GM19099 (cell line): ENCODE results near the gene MIA2.

Source experiments
- POLR2A ChIP-seq: IDR thresholded peaks from 3 replicates; pipeline ENCODE4 v1.6.1; 2011; ENCODE audit warnings: low read depth; ENCODE audit not compliant: insufficient read length; ENCODE audit errors: extremely low read depth

MIA2 gene

GRCh38 chr14:39316830-39317553 lies 83.3 kb downstream of the MIA2 start:
- no peak for TF ChIP-seq POLR2A

DNA sequence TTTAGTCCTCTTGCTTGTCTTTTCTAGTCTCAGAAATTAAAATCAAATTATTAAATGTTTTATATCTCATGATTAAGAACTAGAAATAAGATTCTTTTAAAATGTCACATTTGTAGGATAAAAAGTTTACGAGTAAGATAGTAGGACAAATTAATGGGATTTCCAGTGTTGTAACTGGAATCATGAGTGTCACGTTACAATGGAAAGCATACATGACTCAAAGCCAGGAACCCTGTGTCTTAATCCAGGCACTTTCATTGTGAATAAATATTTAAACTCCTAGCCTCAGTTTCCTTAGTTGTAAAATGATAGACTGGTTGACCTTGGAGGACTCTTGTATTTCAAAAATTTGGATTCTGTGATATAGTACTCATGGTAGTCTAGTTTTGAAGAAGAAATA lies 84.9 kb downstream of the MIA2 start:
- TF ChIP-seq POLR2A, result no peak

- no peak for TF ChIP-seq POLR2A
These were observed 85.7 kb downstream of the MIA2 start for GRCh38 chr14:39319381-39319780.

- no peak for TF ChIP-seq POLR2A
These were observed 86.6 kb downstream of the MIA2 start for GRCh38 chr14:39320318-39320717.

DNA sequence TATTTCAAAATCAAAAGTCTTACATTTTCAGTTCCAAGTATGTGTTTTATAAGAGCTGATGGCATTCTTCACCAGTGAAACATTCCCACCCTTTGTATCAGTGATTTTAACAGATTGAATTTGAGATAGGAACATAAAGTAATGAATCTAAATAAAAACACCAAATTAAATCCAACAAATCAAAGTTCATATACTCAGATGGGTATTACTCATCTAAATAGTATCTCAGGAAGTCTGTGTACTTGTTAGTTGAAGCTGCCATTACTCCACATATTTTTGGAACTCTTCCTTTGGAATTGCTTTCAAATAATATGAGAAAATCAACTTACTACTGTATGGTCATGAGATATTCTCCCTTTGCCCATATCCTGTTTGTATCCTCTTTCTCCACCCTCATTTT lies 89.1 kb downstream of the MIA2 start:
- no peak for TF ChIP-seq POLR2A

GRCh38 chr14:39324097-39324496 lies 90.4 kb downstream of the MIA2 start:
- no peak for TF ChIP-seq POLR2A

GRCh38 chr14:39339003-39339402 lies 105.3 kb downstream of the MIA2 start:
- TF ChIP-seq POLR2A, result no peak

DNA sequence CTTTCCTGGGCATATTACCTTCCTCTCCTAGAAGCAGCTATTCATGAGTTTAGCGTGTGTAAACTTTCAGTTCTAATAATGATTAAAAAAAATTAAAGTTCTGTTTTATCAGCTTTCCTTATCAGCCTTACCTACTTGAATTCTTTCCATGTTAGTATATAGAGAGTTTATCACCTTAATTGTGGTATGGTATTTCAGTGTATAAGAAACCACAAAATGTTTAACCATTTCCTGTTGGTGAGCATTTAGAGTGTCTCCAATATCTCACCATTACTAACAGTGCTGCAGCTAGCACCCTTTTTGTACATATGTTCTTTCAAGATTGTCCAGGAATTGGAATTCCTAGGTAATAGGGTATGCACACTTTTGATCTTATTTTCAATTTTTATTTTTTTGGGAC lies 109.1 kb downstream of the MIA2 start:
- TF ChIP-seq POLR2A, result no peak

GRCh38 chr14:39343614-39344013 lies 109.9 kb downstream of the MIA2 start:
- TF ChIP-seq POLR2A, result no peak

- TF ChIP-seq POLR2A, result no peak
These were observed 117.2 kb downstream of the MIA2 start for GRCh38 chr14:39350866-39351265.

GRCh38 chr14:39351708-39352107 lies 118.0 kb downstream of the MIA2 start:
- no peak for TF ChIP-seq POLR2A

DNA sequence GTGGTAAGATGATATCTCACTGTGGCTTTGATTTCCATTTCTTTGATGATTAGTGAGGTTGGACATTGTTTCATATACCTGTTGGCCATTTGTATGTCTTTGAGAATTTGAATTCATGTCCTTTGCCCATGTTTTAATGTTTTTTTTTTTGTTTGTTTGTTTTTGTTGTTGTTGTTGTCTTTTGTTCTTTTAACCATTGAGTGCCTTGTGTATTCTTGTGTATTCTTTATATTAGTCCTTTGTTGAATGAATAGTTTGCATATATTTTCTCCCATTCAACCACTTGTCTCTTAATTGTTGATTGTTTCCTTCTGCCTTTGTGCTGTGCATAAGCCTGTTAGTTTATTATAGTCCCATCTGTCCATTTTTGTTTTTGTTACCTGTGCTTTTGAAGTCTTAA lies 126.6 kb downstream of the MIA2 start:
- no peak for TF ChIP-seq POLR2A

DNA sequence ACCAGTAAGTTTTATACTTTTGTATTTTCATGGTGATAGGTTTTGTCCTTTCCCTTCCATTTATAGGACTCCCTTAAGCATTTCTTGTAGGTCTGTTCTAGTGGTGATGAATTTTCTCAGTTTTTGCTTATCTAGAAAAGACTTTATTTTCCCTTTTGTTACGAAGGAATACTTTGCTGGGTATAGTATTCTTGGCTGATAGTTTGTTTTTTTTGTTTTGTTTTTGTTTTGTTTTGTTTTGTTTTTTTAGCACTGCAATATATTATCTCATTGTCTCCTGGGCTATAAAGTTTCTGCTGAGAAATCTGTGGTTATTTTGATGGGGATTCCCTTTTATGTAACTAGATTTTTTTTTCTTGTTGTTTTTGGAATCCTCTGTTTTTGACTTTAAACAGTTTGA lies 130.8 kb downstream of the MIA2 start:
- no peak for TF ChIP-seq POLR2A

DNA sequence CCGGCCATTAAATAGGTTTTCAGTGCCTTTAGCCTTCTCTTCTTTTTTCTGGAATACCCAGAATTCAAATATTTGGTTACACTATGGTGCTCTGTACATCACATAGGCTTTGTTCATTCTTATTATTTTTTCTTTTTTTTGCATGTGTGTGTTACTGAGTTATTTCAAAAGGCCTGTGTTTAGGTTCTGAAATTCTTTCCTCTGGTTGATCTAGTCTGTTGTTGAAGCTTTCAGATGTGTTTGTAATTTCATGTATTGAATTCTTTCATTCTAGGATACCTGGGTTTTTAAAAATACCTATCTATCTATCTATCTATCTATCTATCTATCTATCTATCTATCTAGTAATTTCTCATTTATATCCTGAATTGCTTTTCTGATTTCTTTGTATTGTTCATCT lies 131.6 kb downstream of the MIA2 start:
- TF ChIP-seq POLR2A, result no peak

- TF ChIP-seq POLR2A, result no peak
These were observed 133.0 kb downstream of the MIA2 start for GRCh38 chr14:39366460-39367386.

DNA sequence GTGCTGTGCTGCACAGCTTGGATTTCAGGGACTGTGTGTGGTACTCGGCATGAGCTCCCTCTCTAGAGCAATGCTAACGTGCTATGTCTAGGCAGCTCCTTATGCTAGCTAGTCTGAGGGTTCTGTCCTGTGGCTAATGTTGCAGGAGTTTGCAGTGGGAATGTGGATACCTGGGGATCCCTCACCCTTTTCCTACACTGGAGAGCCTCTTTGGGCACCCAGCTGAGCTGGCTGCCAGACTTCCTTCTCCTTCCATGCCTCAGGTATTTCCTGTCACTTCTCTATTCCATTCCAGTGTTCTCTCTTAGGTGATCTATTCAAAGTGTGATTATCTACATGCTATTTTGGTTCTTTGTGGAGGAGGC lies 133.7 kb downstream of the MIA2 start:
- no peak for TF ChIP-seq POLR2A
